HepG2 (cell line): ENCODE results near the gene GRIN3B.

ENCODE experiments used
- ARNT2 ChIP-seq: sonication (generic); formaldehyde crosslinking; IDR thresholded peaks from 2 replicates; pipeline ENCODE4 v1.8.0; 2022; ENCODE audit warnings: mild to moderate bottlenecking, low read depth, missing genetic modification reagents, moderate library complexity
- BRD4 ChIP-seq: sonication (generic); formaldehyde crosslinking; IDR thresholded peaks from 2 replicates; pipeline ENCODE4 v1.4.0; 2020; ENCODE audit warnings: missing genetic modification reagents
- CEBPB ChIP-seq: IDR thresholded peaks from 2 replicates; pipeline ENCODE4 v1.6.1; 2011; ENCODE audit warnings: low read depth, low read length, improper control_type of control experiment, borderline replicate concordance
- JUNB ChIP-seq: sonication (generic); formaldehyde crosslinking; IDR thresholded peaks from 2 replicates; pipeline ENCODE4 v1.8.0; 2022; ENCODE audit warnings: missing genetic modification reagents, mild to moderate bottlenecking, borderline replicate concordance
- RAD21 ChIP-seq: fragments of 450-650 bp; formaldehyde crosslinking; IDR thresholded peaks from 2 replicates; pipeline ENCODE4 v1.5.0; 2020; ENCODE audit warnings: mild to moderate bottlenecking
- ZBTB10 ChIP-seq: sonication (generic); formaldehyde crosslinking; IDR thresholded peaks from 2 replicates; pipeline ENCODE4 v1.4.0; 2020; ENCODE audit warnings: missing genetic modification reagents, borderline replicate concordance
- ZBTB26 ChIP-seq: IDR thresholded peaks from 2 replicates; pipeline ENCODE4 v1.6.1; 2016; ENCODE audit warnings: missing compliant biosample characterization, missing genetic modification reagents, borderline replicate concordance
- ZNF253 ChIP-seq: sonication (generic); formaldehyde crosslinking; IDR thresholded peaks from 2 replicates; pipeline ENCODE4 v1.8.0; 2022; ENCODE audit warnings: mild to moderate bottlenecking, missing genetic modification reagents, borderline replicate concordance
- ZSCAN5A ChIP-seq: sonication (generic); formaldehyde crosslinking; IDR thresholded peaks from 2 replicates; pipeline ENCODE4 v1.8.0; 2022; ENCODE audit warnings: mild to moderate bottlenecking, missing genetic modification reagents, borderline replicate concordance

- no peak for TF ChIP-seq BRD4 (CRISPR knock-in tag)
- TF ChIP-seq ZSCAN5A (CRISPR knock-in tag), result no peak
- no peak for TF ChIP-seq CEBPB
- no peak for TF ChIP-seq JUNB (CRISPR knock-in tag)
- no peak for TF ChIP-seq ZBTB10 (CRISPR knock-in tag)
- no peak for TF ChIP-seq ZNF253 (CRISPR knock-in tag)
- no peak for TF ChIP-seq ARNT2 (CRISPR knock-in tag)
- no peak for TF ChIP-seq RAD21 (CRISPR knock-in tag)
- TF ChIP-seq ZBTB26 (CRISPR knock-in tag), result no peak
These were observed 5.0 kb upstream of the GRIN3B start for GRCh38 chr19:995051-995827.
